T-cell (primary cell): ENCODE data around the gene CA10. TPM values are rescaled to one million over a fixed set of nuclear protein-coding genes. Genes with fewer than 3 reads are reported as not detected.

Source experiments
- ATAC-seq, 4 experiments: fragments of 200-7000 bp in 3 of 4; fragments of 150-1000 bp in 1 of 4; cut with Tn5 transposase; replicated peaks in 1 of 4; 1 replicate in 3 of 4; 2 replicates in 1 of 4; pipeline ENCODE4 v1.10.0; 2021; ENCODE audit warnings: moderate library complexity in 3 of 4, mild to moderate bottlenecking in 2 of 4, moderate number of reproducible peaks in 1 of 4
- CTCF ChIA-PET, 2 donors: fragments of 300-600 bp; sonication (Branson Sonifier 250); formaldehyde crosslinking; loops; one replicate each; lab custom pipeline; 2022; ENCODE audit warnings: antibody characterized with exemption in 2 of 2; lab: Charles Lee
- POLR2A ChIA-PET, 2 donors: fragments of 300-600 bp; sonication (Branson Sonifier 250); formaldehyde crosslinking; loops; one replicate each; lab custom pipeline; 2022; ENCODE audit warnings: antibody characterized with exemption in 2 of 2; lab: Charles Lee
- DNase-seq, 35 experiments: peaks; one replicate each; pipeline versions ENCODE4 v3.0.0 to v3.0.0-alpha.2; 2013 to 2023
- H3K27ac ChIP-seq: one replicate; pipeline ENCODE4 v1.5.1; 2013; ENCODE audit warnings: low read length
- H3K27me3 ChIP-seq, 2 experiments: replicated peaks in 1 of 2; 1 replicate in 1 of 2; 2 replicates in 1 of 2; pipeline versions ENCODE4 v1.6.1 to v1.7.0; 2013; ENCODE audit warnings: low read length in 1 of 2, mixed read lengths in 1 of 2; ENCODE audit not compliant: control insufficient read depth in 2 of 2, insufficient read depth in 2 of 2; ENCODE audit errors: extremely low read depth in 1 of 2
- H3K36me3 ChIP-seq, 2 donors: 1 replicate in 1 of 2; 2 replicates in 1 of 2; pipeline versions ENCODE4 v1.6.1 to v1.7.0; 2013; ENCODE audit warnings: low read length in 1 of 2; ENCODE audit not compliant: control insufficient read depth in 2 of 2, insufficient read depth in 1 of 2; ENCODE audit errors: extremely low read depth in 1 of 2
- H3K4me1 ChIP-seq, 2 experiments: 1 replicate in 1 of 2; 2 replicates in 1 of 2; pipeline versions ENCODE4 v1.6.1 to v1.7.0; 2013; ENCODE audit warnings: low read length in 2 of 2, mixed read lengths in 1 of 2; ENCODE audit not compliant: insufficient read depth in 2 of 2, control insufficient read depth in 1 of 2; ENCODE audit errors: extremely low read depth in 1 of 2
- H3K4me3 ChIP-seq, 2 donors: 1 replicate in 1 of 2; 2 replicates in 1 of 2; pipeline versions ENCODE4 v1.5.1 to v1.7.0; 2013; ENCODE audit warnings: mild to moderate bottlenecking in 2 of 2, low read length in 1 of 2, moderate library complexity in 1 of 2; ENCODE audit not compliant: control insufficient read depth in 1 of 2; ENCODE audit errors: extremely low read depth in 1 of 2
- H3K9me3 ChIP-seq: 2 replicates; pipeline ENCODE4 v1.7.0; 2013
- H3K27ac Mint-ChIP-seq, 2 donors: one replicate each; pipeline ENCODE4 v1.8.0; 2020 to 2021; ENCODE audit warnings: mild to moderate bottlenecking in 2 of 2, mixed read lengths in 2 of 2
- H3K27me3 Mint-ChIP-seq, 2 donors: one replicate each; pipeline ENCODE4 v1.8.0; 2021 to 2022; ENCODE audit warnings: mixed read lengths in 2 of 2
- H3K36me3 Mint-ChIP-seq: one replicate; pipeline ENCODE4 v1.8.0; 2021; ENCODE audit warnings: mixed read lengths
- H3K4me1 Mint-ChIP-seq, 3 donors: one replicate each; pipeline ENCODE4 v1.8.0; 2020 to 2022; ENCODE audit warnings: mixed read lengths in 3 of 3, mild to moderate bottlenecking in 1 of 3
- H3K4me3 Mint-ChIP-seq, 3 donors: one replicate each; pipeline ENCODE4 v1.8.0; 2020 to 2022; ENCODE audit warnings: mild to moderate bottlenecking in 3 of 3, mixed read lengths in 3 of 3, moderate library complexity in 3 of 3
- H3K9me3 Mint-ChIP-seq, 3 donors: one replicate each; pipeline ENCODE4 v1.8.0; 2020 to 2022; ENCODE audit warnings: mixed read lengths in 3 of 3
- WGBS: methylation state at CpG from one replicate; pipeline ENCODE4 v1.1.5; 2013; ENCODE audit warnings: missing lambda C conversion rate; ENCODE audit not compliant: insufficient coverage; 5-methylcytosine and 5-hydroxymethylcytosine counted together
- total RNA-seq, 35 experiments: library from RNA in 6 of 35; stranded (reverse) in 6 of 35; fragments of 120-200 nt in 1 of 35; gene quantifications; one replicate each; pipeline versions ENCODE4 v1.2.1 to v1.2.4 and lab custom pipeline; 2013 to 2026

The CA10 gene
- total RNA-seq, 5 donors from 2014 or later (not counting 1 experiment from before 2014, with no cell fraction given), result 0.30 TPM; not detected in 4

- H3K4me1 Mint-ChIP-seq, result no peaks in the 10 kb centered on the region
- H3K9me3 Mint-ChIP-seq, result no peaks in the 10 kb centered on the region
- POLR2A ChIA-PET, result interaction anchor here in 1 of 2 donors (0.6 kb wide), 1 partner anchor 136 kb away, joined by 3 read pairs; no protein-coding TSS in a partner anchor
- DNase-seq (no peak), ATAC-seq (no peak)
- peaks cover 0 to 4% of the 10 kb centered on the region in 2 donors for H3K27me3 Mint-ChIP-seq
- WGBS, result 40% methylated on average over 1 of the region's 5 CpGs
- H3K4me3 Mint-ChIP-seq, result no peak overlapping the region
- Histone ChIP-seq H3K36me3 (no peaks in the 10 kb centered on the region), H3K4me3 (no peak overlapping the region), H3K27ac (no peak overlapping the region), H3K4me1 (no peaks in the 10 kb centered on the region), H3K9me3 (no peaks in the 10 kb centered on the region), H3K27me3 (peaks cover 0 to 2% of the 10 kb centered on the region in 2 experiments)
- CTCF ChIA-PET, result no interaction called here
- H3K27ac Mint-ChIP-seq, result no peak overlapping the region
- H3K36me3 Mint-ChIP-seq, result no peaks in the 10 kb centered on the region
Observed at GRCh38 chr17:52178012-52178411, 19.5 kb upstream of the CA10 start.

DNA sequence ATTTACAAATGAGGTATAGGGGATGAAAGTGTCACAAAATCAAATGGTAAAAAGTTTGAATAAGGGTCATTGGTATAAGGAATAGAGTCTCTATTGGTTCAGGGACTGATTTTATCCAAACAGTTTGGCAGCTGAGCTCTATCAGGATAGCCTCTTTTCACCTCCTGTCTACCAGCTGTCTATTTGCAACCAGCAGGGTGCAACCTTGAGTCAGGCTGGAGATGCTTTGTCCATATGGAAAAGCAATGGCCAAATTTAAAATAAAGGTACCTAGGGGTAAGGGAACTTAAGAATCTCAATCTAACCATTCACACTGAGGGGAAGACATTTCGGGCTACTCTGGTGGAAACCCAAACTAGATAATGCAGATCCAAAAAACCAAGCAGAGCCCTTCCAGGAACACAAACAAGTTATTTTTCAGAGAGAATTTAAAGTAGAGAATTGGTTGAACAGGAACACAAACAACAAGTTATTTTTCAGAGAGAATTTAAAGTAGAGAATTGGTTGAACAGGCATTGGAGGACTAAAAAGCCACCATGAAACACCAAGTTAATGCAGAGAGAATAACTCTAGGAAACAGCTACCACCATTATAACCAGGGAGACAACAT lies 12.6 kb upstream of the CA10 start:
- Histone ChIP-seq H3K36me3 (no peaks in the 10 kb centered on the region), H3K4me3 (no peak overlapping the region), H3K27ac (no peak overlapping the region), H3K9me3 (no peaks in the 10 kb centered on the region), H3K4me1 (no peaks in the 10 kb centered on the region), H3K27me3 (no peaks in the 10 kb centered on the region)
- ChIA-PET CTCF (no interaction called here), POLR2A (no interaction called here)
- no peak for DNase-seq
- Mint-ChIP-seq H3K4me1 (no peaks in the 10 kb centered on the region), H3K27ac (no peak overlapping the region), H3K4me3 (no peak overlapping the region), H3K27me3 (peaks cover 0 to 4% of the 10 kb centered on the region in 2 donors), H3K9me3 (no peaks in the 10 kb centered on the region), H3K36me3 (no peaks in the 10 kb centered on the region)
- no CpG with 5 or more reads among the region's 1 CpG for WGBS
- no peak for ATAC-seq

- Histone ChIP-seq H3K4me3 (no peak overlapping the region), H3K9me3 (no peaks in the 10 kb centered on the region), H3K27ac (no peak overlapping the region), H3K27me3 (peaks cover 3 to 40% of the 10 kb centered on the region in 2 experiments), H3K36me3 (no peaks in the 10 kb centered on the region), H3K4me1 (peaks cover 0 to 4% of the 10 kb centered on the region in 2 experiments)
- ATAC-seq (no peak), DNase-seq (no peak)
- H3K27ac Mint-ChIP-seq, result no peak overlapping the region
- peaks cover 0 to 6% (median 5%) of the 10 kb centered on the region in 3 donors for H3K4me1 Mint-ChIP-seq
- H3K9me3 Mint-ChIP-seq, result peaks cover 0 to 3% (median 3%) of the 10 kb centered on the region in 3 donors
- ChIA-PET POLR2A (no interaction called here), CTCF (no interaction called here)
- no peak overlapping the region for H3K4me3 Mint-ChIP-seq
- H3K27me3 Mint-ChIP-seq, result peaks cover 51 to 56% of the 10 kb centered on the region in 2 donors
- no peaks in the 10 kb centered on the region for H3K36me3 Mint-ChIP-seq
- WGBS, result 20% methylated on average over 14 of the region's 17 CpGs
Observed at GRCh38 chr17:52160136-52160567, 1.6 kb upstream of the CA10 start.

GRCh38 chr17:52159246-52160135 lies 977 bp upstream of the CA10 start:
- Mint-ChIP-seq H3K4me1 (peaks cover 0 to 6% (median 5%) of the 10 kb centered on the region in 3 donors), H3K9me3 (peaks cover 0 to 4% (median 3%) of the 10 kb centered on the region in 3 donors), H3K4me3 (peak overlapping the region in 1 of 3 donors; percentile 35), H3K27me3 (peaks cover 53 to 56% of the 10 kb centered on the region in 2 donors), H3K27ac (no peak overlapping the region), H3K36me3 (no peaks in the 10 kb centered on the region)
- H3K9me3 ChIP-seq, result no peaks in the 10 kb centered on the region
- peaks cover 0 to 4% of the 10 kb centered on the region in 2 experiments for H3K4me1 ChIP-seq
- no peaks in the 10 kb centered on the region for H3K36me3 ChIP-seq
- ChIA-PET POLR2A (no interaction called here), CTCF (no interaction called here)
- H3K27ac ChIP-seq, result no peak overlapping the region
- no peak overlapping the region for H3K4me3 ChIP-seq
- DNase-seq (no peak), ATAC-seq (no peak)
- H3K27me3 ChIP-seq, result peaks cover 3 to 40% of the 10 kb centered on the region in 2 experiments
- WGBS, result 8% methylated on average over 18 of the region's 40 CpGs

DNA sequence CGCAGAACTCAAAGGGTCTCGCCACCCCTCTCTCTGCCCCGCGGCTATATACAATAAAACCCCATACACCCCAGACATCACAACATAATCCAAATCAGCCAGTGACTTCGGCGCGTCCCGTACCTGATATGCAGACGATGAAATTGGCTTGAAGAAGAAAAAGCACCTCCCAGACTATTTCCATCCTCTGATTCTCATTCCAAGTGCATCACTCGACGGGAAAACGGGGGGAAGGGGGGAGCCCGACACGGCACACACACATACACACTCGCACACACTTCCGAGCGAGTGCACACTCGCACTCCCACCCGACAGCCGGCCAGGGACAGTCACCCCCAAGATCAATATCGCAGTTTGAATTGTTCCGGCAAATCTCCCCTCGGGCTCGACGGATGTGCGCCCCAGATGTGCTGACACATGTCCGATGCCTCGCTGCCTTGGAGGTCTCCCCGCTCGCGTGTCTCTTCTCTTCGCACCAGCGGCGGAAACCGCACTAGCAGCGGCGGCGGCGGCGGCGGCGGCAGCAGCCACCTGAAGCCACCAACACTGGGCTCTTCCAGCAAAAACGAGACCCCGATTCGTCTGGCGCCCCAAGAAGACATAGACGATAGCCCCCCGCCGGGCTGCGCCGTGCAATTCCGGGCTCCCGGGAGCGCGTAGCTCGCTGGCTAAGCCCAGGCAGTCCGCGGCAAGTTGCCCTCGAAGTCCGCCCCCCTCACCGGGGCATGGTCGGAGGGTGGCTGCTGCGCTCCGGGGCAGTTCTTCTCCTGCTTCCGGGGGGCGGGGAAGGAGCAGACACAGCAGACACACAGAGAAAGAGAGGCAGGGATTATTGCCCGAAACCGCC lies 688 bp downstream of the CA10 start:
- DNase-seq (no peak), ATAC-seq (no peak)
- Histone ChIP-seq H3K4me3 (no peak overlapping the region), H3K27me3 (peaks cover 3 to 40% of the 10 kb centered on the region in 2 experiments), H3K4me1 (peaks cover 0 to 4% of the 10 kb centered on the region in 2 experiments), H3K36me3 (no peaks in the 10 kb centered on the region), H3K9me3 (no peaks in the 10 kb centered on the region), H3K27ac (no peak overlapping the region)
- H3K36me3 Mint-ChIP-seq, result no peaks in the 10 kb centered on the region
- ChIA-PET POLR2A (no interaction called here), CTCF (no interaction called here)
- peak overlapping the region in 2 of 3 donors; percentile 13 to 28 for H3K4me3 Mint-ChIP-seq
- H3K27ac Mint-ChIP-seq, result peak overlapping the region in 1 of 2 donors; percentile 19
- 9% methylated on average over 65 of the region's 68 CpGs for WGBS
- H3K9me3 Mint-ChIP-seq, result peaks cover 0 to 8% (median 3%) of the 10 kb centered on the region in 3 donors
- H3K27me3 Mint-ChIP-seq, result peaks cover 56 to 58% of the 10 kb centered on the region in 2 donors
- peaks cover 0 to 6% (median 5%) of the 10 kb centered on the region in 3 donors for H3K4me1 Mint-ChIP-seq
